NCI-H526 (cell line): ENCODE data around the gene FSCN2.
A peak's percentile ranks its signal among the peaks of the same experiment; 100 is the strongest.

Source experiments
- DNase-seq, 2 experiments: peaks; one replicate each; lab custom pipeline; 2025; lab: John Stamatoyannopoulos, UW

Gene FSCN2, protein sequence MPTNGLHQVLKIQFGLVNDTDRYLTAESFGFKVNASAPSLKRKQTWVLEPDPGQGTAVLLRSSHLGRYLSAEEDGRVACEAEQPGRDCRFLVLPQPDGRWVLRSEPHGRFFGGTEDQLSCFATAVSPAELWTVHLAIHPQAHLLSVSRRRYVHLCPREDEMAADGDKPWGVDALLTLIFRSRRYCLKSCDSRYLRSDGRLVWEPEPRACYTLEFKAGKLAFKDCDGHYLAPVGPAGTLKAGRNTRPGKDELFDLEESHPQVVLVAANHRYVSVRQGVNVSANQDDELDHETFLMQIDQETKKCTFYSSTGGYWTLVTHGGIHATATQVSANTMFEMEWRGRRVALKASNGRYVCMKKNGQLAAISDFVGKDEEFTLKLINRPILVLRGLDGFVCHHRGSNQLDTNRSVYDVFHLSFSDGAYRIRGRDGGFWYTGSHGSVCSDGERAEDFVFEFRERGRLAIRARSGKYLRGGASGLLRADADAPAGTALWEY

GRCh38 chr17:81527591-81528383, at the start of gene FSCN2:
FSCN2 (plus strand) TSS chr17:81528377; CDS start chr17:81528532, 155 bp downstream.
- DNase-seq = no peak

GRCh38 chr17:81479175-81480071, 48.8 kb upstream of the FSCN2 start:
- DNase-seq = no peak

GRCh38 chr17:81480140-81481072, 47.8 kb upstream of the FSCN2 start:
- no peak for DNase-seq

DNA sequence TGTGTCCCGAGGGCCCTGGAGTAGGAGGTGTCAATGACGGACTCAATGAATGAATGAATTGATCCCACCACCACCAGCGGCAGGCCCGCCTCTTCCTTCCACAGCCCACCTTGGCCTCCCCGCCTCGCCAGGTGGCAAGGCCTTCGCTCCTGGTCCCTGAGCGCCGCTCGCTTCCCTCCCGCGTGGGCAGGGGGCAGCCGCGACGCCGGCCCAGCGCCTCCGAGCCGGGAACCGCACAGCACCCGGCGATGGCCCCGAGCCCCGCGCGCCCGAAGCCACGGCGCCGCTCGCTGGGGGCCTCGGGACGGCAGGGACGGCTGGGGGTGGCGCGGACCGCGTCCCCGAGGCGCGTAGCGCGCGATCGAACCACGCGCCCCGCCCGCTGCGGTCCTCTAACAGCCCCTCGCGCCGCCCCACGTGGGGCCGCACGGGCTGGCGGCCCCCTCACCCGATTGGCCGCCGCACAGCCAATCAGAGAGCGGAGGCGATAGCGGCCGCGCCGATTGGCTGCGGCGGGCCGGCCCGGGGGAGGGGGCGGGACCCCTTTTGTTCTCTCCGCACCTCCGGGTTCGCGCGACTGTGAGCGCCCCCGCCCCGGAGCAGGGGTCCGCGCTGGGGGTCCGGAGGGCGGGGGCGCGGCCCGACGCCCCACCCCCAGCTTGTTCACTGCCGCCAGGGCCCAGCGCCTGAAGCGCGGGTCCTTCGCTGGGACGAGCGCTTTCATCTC, 46.9 kb upstream of the FSCN2 start:
- DNase-seq = peak; percentile 41 to 94

DNA sequence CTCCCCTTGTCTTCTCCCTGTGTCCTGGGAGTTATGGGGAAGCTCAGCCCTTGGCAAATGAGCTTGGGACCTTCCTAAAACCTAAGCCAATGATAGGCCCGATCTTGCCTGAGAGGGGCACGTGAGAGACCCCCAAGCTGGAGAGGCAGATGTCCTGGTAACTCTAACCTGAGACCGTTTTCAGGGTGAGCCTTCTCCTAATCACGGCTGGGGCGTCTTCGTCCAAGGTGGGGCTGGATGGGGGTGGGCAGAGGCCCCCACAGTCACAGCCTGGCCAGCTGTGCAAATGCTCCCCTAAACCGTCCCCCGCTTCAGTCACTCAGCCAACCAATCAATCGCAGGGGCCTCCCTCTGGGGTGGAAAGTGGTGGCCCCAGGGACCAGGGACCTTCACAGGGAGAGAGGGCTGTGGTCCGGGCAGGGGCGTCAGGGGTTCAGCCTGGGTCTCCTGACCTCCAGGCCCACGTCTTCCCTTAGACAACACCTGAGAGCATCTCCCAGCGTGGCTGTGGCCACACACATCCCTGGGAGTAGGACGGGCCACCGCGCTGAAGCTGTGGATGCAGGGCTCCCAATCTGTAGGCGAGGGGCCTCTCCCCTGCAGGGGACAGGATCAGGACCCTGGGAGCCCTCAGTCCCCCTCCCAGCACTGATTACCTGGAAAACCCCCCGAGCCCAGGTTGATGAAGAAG, 46.2 kb upstream of the FSCN2 start:
- DNase-seq = no peak

GRCh38 chr17:81482673-81483072, 45.5 kb upstream of the FSCN2 start:
- no peak for DNase-seq

- no peak for DNase-seq
Measured at GRCh38 chr17:81483085-81483861, 44.9 kb upstream of the FSCN2 start.

GRCh38 chr17:81483862-81484194, 44.3 kb upstream of the FSCN2 start:
- DNase-seq = no peak

GRCh38 chr17:81484195-81484979, 43.8 kb upstream of the FSCN2 start:
- peak; percentile 62 to 94 for DNase-seq

DNA sequence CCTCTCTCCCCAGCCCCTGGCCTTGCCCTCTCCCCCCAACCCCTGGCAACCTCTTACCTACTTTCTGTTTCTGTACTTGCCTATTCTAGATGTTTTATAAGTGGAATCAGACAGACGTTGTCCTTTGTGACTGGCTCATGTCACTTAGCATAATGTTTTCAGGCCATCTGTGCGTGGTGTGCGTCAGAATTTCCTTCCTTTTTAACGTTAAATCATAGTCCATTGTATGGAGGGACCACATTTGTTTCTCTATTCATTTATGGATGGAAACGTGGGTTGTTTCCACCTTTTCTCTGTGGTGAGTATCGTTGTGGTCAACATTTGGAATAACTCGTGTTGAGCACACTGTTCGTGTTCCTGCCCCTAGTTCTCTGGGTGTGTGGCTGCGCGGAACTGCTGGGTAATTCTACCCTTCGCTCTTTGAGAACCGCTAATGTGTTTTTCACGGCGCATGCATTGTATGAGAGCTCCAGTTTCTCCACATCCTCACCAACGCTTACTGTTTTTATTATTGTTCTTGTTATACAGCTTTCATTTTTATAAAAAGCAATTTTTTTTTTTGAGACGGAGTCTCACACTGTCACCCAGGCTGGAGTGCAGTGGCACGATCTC, 41.9 kb upstream of the FSCN2 start:
- no peak for DNase-seq

GRCh38 chr17:81487089-81487486, 41.1 kb upstream of the FSCN2 start:
- DNase-seq = no peak

- peak in 1 of 2 experiments; percentile 88 for DNase-seq
Measured at GRCh38 chr17:81487487-81488275, 40.5 kb upstream of the FSCN2 start.

- DNase-seq = no peak
Measured at GRCh38 chr17:81488276-81488860, 39.8 kb upstream of the FSCN2 start.

GRCh38 chr17:81489012-81489997, 38.9 kb upstream of the FSCN2 start:
- peak in 1 of 2 experiments; percentile 34 for DNase-seq
